ENCODE data around the gene ZBTB4.

ZBTB4 gene

GRCh38 chr17:7477392-7478275 is 1.8 kb downstream of the ZBTB4 start:
- Histone ChIP-seq H2AFZ (ENCODE audit: low read length) (no peak overlapping the region), H3K27me3 (ENCODE audit: insufficient read depth, low read length) (no peaks in the 10 kb centered on the region), H4K20me1 (ENCODE audit: insufficient read depth, low read length) (no peaks in the 10 kb centered on the region), H3K79me2 (ENCODE audit: insufficient read depth, low read length) (peaks cover 12% of the 10 kb centered on the region), H3K4me2 (ENCODE audit: low read length) (peak overlapping the region; percentile 69), H3K4me3 (ENCODE audit: low read depth, low read length, poor library complexity, severe bottlenecking) (peak overlapping the region; percentile 76), H3K27ac (ENCODE audit: low read depth, low read length, poor library complexity, severe bottlenecking) (peak overlapping the region; percentile 77), H3K9me3 (ENCODE audit: low read length) (no peaks in the 10 kb centered on the region), H3K9ac (ENCODE audit: low read length) (peak overlapping the region; percentile 85), H3K4me1 (ENCODE audit: insufficient read depth, low read length, severe bottlenecking) (peaks cover 45% of the 10 kb centered on the region), H3F3A (ENCODE audit: insufficient read depth, low read length) (no peaks in the 10 kb centered on the region), H3K9me2 (ENCODE audit: low read depth, low read length) (no peaks in the 10 kb centered on the region), H3K36me3 (ENCODE audit: insufficient read depth, low read length) (no peaks in the 10 kb centered on the region)
- TF ChIP-seq EZH2 (IDR thresholded peaks at IDR 0.05; ENCODE audit: borderline replicate concordance, low read length) (no peak), CTCF (IDR thresholded peaks at IDR 0.05; ENCODE audit: low read length) (no peak)

GRCh38 chr17:7476951-7477350 is 2.5 kb downstream of the ZBTB4 start:
- H2AFZ ChIP-seq (ENCODE audit: low read length) = no peak overlapping the region
- H3K27me3 ChIP-seq (ENCODE audit: insufficient read depth, low read length) = no peaks in the 10 kb centered on the region
- H3K4me2 ChIP-seq (ENCODE audit: low read length) = peak overlapping the region; percentile 69
- H3K27ac ChIP-seq (ENCODE audit: low read depth, low read length, poor library complexity, severe bottlenecking) = peak overlapping the region; percentile 77
- no peaks in the 10 kb centered on the region for H3K36me3 ChIP-seq (ENCODE audit: insufficient read depth, low read length)
- H3K79me2 ChIP-seq (ENCODE audit: insufficient read depth, low read length) = peaks cover 12% of the 10 kb centered on the region
- no peaks in the 10 kb centered on the region for H4K20me1 ChIP-seq (ENCODE audit: insufficient read depth, low read length)
- peak overlapping the region; percentile 85; the same call in 1 of the 2 replicates for H3K9ac ChIP-seq (ENCODE audit: low read length)
- H3K4me1 ChIP-seq (ENCODE audit: insufficient read depth, low read length, severe bottlenecking) = peaks cover 44% of the 10 kb centered on the region
- no peaks in the 10 kb centered on the region for H3K9me3 ChIP-seq (ENCODE audit: low read length)
- no peaks in the 10 kb centered on the region for H3F3A ChIP-seq (ENCODE audit: insufficient read depth, low read length)
- no peak for TF ChIP-seq CTCF (IDR thresholded peaks at IDR 0.05; ENCODE audit: low read length)
- no peak for TF ChIP-seq EZH2 (IDR thresholded peaks at IDR 0.05; ENCODE audit: borderline replicate concordance, low read length)
- H3K4me3 ChIP-seq (ENCODE audit: low read depth, low read length, poor library complexity, severe bottlenecking) = peak overlapping the region; percentile 76
- no peaks in the 10 kb centered on the region for H3K9me2 ChIP-seq (ENCODE audit: low read depth, low read length)

DNA sequence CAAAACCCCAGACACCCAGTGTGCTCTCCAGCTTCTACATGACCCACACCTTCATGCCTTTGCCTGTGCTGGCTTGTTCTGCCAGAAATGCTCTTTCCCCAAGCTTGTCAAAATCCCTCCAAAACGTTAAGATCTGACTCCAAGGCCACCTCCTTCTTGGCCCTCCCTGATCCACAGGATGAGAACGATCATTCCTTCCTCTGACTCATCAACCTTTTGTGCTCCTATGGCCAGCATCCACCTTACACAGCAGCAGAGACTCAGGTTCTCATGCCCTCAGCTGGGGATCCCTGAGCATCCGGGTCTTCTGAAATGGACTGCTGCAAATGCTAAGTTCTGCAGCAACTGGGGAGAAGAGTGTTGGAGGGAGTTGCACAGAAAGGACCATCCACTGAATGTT is 2.9 kb downstream of the ZBTB4 start:
- Histone ChIP-seq H3K9ac (ENCODE audit: low read length) (peak overlapping the region; percentile 14; the same call in 1 of the 2 replicates), H3K4me2 (ENCODE audit: low read length) (peak overlapping the region; percentile 69; the same call in 1 of the 2 replicates), H3K4me1 (ENCODE audit: insufficient read depth, low read length, severe bottlenecking) (peaks cover 44% of the 10 kb centered on the region), H3K79me2 (ENCODE audit: insufficient read depth, low read length) (peaks cover 12% of the 10 kb centered on the region), H2AFZ (ENCODE audit: low read length) (no peak overlapping the region), H3K9me2 (ENCODE audit: low read depth, low read length) (no peaks in the 10 kb centered on the region), H3K4me3 (ENCODE audit: low read depth, low read length, poor library complexity, severe bottlenecking) (peak overlapping the region; percentile 76), H3K27me3 (ENCODE audit: insufficient read depth, low read length) (no peaks in the 10 kb centered on the region), H3K27ac (ENCODE audit: low read depth, low read length, poor library complexity, severe bottlenecking) (peak overlapping the region; percentile 77), H3F3A (ENCODE audit: insufficient read depth, low read length) (no peaks in the 10 kb centered on the region), H3K36me3 (ENCODE audit: insufficient read depth, low read length) (no peaks in the 10 kb centered on the region), H4K20me1 (ENCODE audit: insufficient read depth, low read length) (no peaks in the 10 kb centered on the region), H3K9me3 (ENCODE audit: low read length) (no peaks in the 10 kb centered on the region)
- TF ChIP-seq CTCF (IDR thresholded peaks at IDR 0.05; ENCODE audit: low read length) (no peak), EZH2 (IDR thresholded peaks at IDR 0.05; ENCODE audit: borderline replicate concordance, low read length) (no peak)
